Raji (cell line): ENCODE data around the gene THSD7A.

Experiments used
- POLR2A ChIP-seq: IDR thresholded peaks from 2 replicates; pipeline ENCODE4 v1.6.1; 2011; ENCODE audit warnings: low read depth, low read length, control low read depth; ENCODE audit not compliant: insufficient read depth

The THSD7A gene

GRCh38 chr7:11702938-11703337 lies 129.1 kb downstream of the THSD7A start:
- no peak for TF ChIP-seq POLR2A

GRCh38 chr7:11701829-11702560 lies 130.0 kb downstream of the THSD7A start:
- no peak for TF ChIP-seq POLR2A

- no peak for TF ChIP-seq POLR2A
Observed at GRCh38 chr7:11699666-11700065, 132.3 kb downstream of the THSD7A start.

- no peak for TF ChIP-seq POLR2A
Observed at GRCh38 chr7:11698384-11698871, 133.6 kb downstream of the THSD7A start.

- TF ChIP-seq POLR2A = no peak
Observed at GRCh38 chr7:11690395-11690794, 141.6 kb downstream of the THSD7A start.

GRCh38 chr7:11689096-11689495 lies 142.9 kb downstream of the THSD7A start:
- no peak for TF ChIP-seq POLR2A

- TF ChIP-seq POLR2A = no peak
Observed at GRCh38 chr7:11681461-11681860, 150.5 kb downstream of the THSD7A start.

- no peak for TF ChIP-seq POLR2A
Observed at GRCh38 chr7:11675163-11675562, 156.8 kb downstream of the THSD7A start.

GRCh38 chr7:11668727-11669126 lies 163.3 kb downstream of the THSD7A start:
- TF ChIP-seq POLR2A = no peak

GRCh38 chr7:11667810-11668185 lies 164.2 kb downstream of the THSD7A start:
- no peak for TF ChIP-seq POLR2A

GRCh38 chr7:11667071-11667809 lies 164.8 kb downstream of the THSD7A start:
- TF ChIP-seq POLR2A = no peak

GRCh38 chr7:11665357-11665756 lies 166.6 kb downstream of the THSD7A start:
- TF ChIP-seq POLR2A = no peak

- no peak for TF ChIP-seq POLR2A
Observed at GRCh38 chr7:11655642-11656041, 176.4 kb downstream of the THSD7A start.

- no peak for TF ChIP-seq POLR2A
Observed at GRCh38 chr7:11655163-11655562, 176.8 kb downstream of the THSD7A start.

GRCh38 chr7:11650500-11650899 lies 181.5 kb downstream of the THSD7A start:
- no peak for TF ChIP-seq POLR2A

GRCh38 chr7:11650030-11650429 lies 182.0 kb downstream of the THSD7A start:
- TF ChIP-seq POLR2A = no peak
